ENCODE measurements around the gene CFAP54. TPM values are rescaled to one million over a fixed set of nuclear protein-coding genes. Genes with fewer than 3 reads are reported as not detected.

The CFAP54 gene
- total and polyA plus RNA-seq, 2 donors, result 0.28 to 0.39 TPM

DNA sequence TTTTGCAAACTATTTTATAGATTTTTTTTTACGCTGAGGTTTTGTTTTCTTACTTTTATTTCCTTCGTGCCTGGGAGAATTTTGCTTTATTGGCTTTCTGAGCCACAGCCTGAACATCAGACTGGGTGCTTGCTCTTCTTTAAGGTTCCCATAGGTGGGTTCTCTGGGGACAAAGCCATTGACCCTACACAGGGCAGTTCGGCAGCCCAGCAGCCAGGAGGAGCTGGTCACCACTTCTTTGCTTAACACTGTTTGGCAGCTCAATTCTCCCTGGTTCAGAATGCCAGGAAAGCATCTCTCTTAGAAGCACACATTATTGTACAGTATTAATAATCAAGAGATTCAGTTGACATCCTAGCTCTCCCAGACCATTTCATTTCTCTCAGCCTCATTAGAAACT lies 276.9 kb downstream of the CFAP54 start:
- 90% methylated on average over 3 of the region's 3 CpGs for WGBS
- no peak for DNase-seq (ENCODE audit: low read depth in 6 of 9, low spot score in 9 of 9)
- no peak overlapping the region for H3K27ac ChIP-seq (ENCODE audit: low read depth in 1 of 2, low read length in 1 of 2)
- H3K4me3 ChIP-seq (ENCODE audit: low read length in 2 of 2), result no peak overlapping the region
- no peaks in the 10 kb centered on the region for H3K4me1 ChIP-seq (ENCODE audit: control insufficient read depth in 2 of 2, insufficient read depth in 2 of 2, low read length in 2 of 2)
- H3K9me3 ChIP-seq (ENCODE audit: control insufficient read depth in 2 of 2, insufficient read depth in 1 of 2, low read length in 1 of 2), result no peaks in the 10 kb centered on the region
- H3K36me3 ChIP-seq (ENCODE audit: control insufficient read depth in 2 of 2, insufficient read depth in 2 of 2, low read length in 1 of 2), result no peaks in the 10 kb centered on the region
- H3K27me3 ChIP-seq (ENCODE audit: control insufficient read depth in 2 of 2, insufficient read depth in 1 of 2, low read length in 1 of 2), result no peaks in the 10 kb centered on the region

DNA sequence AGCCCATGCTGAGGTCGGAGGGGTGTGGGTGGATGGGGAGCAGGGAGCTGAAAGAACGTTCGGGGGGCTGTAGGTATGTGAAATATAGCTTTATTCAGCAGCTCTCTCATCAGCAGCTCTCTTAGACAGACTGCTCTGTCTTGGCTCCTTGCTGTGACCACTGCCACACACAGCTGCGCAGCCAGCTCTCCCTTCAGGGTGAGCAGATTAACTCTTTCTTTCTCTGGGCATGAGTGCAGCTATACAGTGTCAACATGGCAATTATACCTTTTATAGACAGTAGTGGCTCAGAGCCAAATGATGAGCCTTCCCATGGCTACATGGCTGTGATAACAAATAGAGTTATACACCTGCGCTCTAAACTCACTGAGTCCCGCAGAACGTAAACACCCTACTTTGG lies 280.0 kb downstream of the CFAP54 start:
- Histone ChIP-seq H3K36me3 (ENCODE audit: control insufficient read depth in 2 of 2, insufficient read depth in 2 of 2, low read length in 1 of 2) (no peaks in the 10 kb centered on the region), H3K9me3 (ENCODE audit: control insufficient read depth in 2 of 2, insufficient read depth in 1 of 2, low read length in 1 of 2) (no peaks in the 10 kb centered on the region), H3K4me1 (ENCODE audit: control insufficient read depth in 2 of 2, insufficient read depth in 2 of 2, low read length in 2 of 2) (no peaks in the 10 kb centered on the region), H3K27ac (ENCODE audit: low read depth in 1 of 2, low read length in 1 of 2) (no peak overlapping the region), H3K27me3 (ENCODE audit: control insufficient read depth in 2 of 2, insufficient read depth in 1 of 2, low read length in 1 of 2) (no peaks in the 10 kb centered on the region), H3K4me3 (ENCODE audit: low read length in 2 of 2) (no peak overlapping the region)
- DNase-seq (ENCODE audit: low read depth in 6 of 9, low spot score in 9 of 9), result no peak
- WGBS, result 92% methylated on average over 7 of the region's 7 CpGs

- Histone ChIP-seq H3K27me3 (ENCODE audit: control insufficient read depth in 2 of 2, insufficient read depth in 1 of 2, low read length in 1 of 2) (no peaks in the 10 kb centered on the region), H3K4me1 (ENCODE audit: control insufficient read depth in 2 of 2, insufficient read depth in 2 of 2, low read length in 2 of 2) (no peaks in the 10 kb centered on the region), H3K36me3 (ENCODE audit: control insufficient read depth in 2 of 2, insufficient read depth in 2 of 2, low read length in 1 of 2) (no peaks in the 10 kb centered on the region), H3K4me3 (ENCODE audit: low read length in 2 of 2) (no peak overlapping the region), H3K27ac (ENCODE audit: low read depth in 1 of 2, low read length in 1 of 2) (no peak overlapping the region), H3K9me3 (ENCODE audit: control insufficient read depth in 2 of 2, insufficient read depth in 1 of 2, low read length in 1 of 2) (no peaks in the 10 kb centered on the region)
- DNase-seq (ENCODE audit: low read depth in 6 of 9, low spot score in 9 of 9), result no peak
- WGBS, result 92% methylated on average over 3 of the region's 3 CpGs
These were observed 281.1 kb downstream of the CFAP54 start for GRCh38 chr12:96770219-96771102.

DNA sequence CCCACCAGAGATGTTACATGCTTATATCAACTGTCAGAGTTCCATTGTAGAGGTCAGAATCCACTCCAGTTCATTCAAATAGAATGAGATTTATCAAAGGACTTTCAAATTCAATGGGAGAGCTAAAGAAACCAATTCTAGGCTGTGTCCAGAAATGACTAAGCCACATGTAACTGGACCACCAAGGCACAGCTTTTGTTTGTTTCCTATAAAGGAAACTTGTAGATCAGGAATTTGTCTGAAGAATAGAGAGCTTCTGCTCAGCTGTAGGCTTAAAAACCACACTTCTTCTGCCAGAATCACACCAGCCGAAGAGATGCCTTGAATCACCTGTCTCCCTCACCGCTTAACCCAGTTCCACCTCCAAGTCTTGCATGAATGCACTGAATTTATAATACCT lies 283.7 kb downstream of the CFAP54 start:
- H3K36me3 ChIP-seq (ENCODE audit: control insufficient read depth in 2 of 2, insufficient read depth in 2 of 2, low read length in 1 of 2), result no peaks in the 10 kb centered on the region
- no peak overlapping the region for H3K4me3 ChIP-seq (ENCODE audit: low read length in 2 of 2)
- WGBS, result 99% methylated on average over 2 of the region's 2 CpGs
- H3K27ac ChIP-seq (ENCODE audit: low read depth in 1 of 2, low read length in 1 of 2), result no peak overlapping the region
- H3K27me3 ChIP-seq (ENCODE audit: control insufficient read depth in 2 of 2, insufficient read depth in 1 of 2, low read length in 1 of 2), result no peaks in the 10 kb centered on the region
- no peak for DNase-seq (ENCODE audit: low read depth in 6 of 9, low spot score in 9 of 9)
- H3K9me3 ChIP-seq (ENCODE audit: control insufficient read depth in 2 of 2, insufficient read depth in 1 of 2, low read length in 1 of 2), result no peaks in the 10 kb centered on the region
- no peaks in the 10 kb centered on the region for H3K4me1 ChIP-seq (ENCODE audit: control insufficient read depth in 2 of 2, insufficient read depth in 2 of 2, low read length in 2 of 2)

DNA sequence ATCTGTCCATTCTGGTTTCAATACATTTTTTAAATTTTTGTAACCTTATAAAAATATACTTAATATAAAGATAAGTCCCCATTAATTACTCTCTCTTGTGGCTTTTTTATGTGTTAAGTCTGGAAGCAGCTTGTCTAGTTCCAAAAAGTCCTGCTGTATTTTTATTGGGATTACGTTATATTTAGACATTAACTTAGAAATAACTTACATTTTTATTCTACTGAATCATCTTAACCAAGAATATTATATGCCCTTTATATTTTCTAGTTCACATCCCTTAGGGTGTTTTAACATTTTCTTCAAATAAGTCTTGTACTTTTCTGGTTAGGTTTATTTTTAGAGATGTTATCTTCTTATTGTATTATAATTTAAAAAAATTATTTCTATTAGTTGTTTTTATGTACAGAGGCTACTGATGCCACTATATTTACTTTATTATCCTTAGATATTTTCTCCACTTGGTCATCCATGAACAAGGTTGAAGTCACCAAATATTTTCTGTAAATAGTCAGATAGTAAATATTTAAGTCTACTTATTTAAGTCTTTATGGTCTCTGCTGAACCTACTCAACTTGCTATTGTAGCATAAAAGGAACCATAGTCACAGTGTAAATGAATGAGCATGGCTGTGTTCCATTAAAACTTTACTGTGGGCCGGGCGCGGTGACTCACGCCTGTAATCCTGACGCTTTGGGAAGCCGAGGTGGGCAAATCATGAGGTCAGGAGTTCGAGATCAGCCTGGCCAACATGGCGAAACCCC lies 285.3 kb downstream of the CFAP54 start:
- DNase-seq (ENCODE audit: low read depth in 6 of 9, low spot score in 9 of 9), result no peak
- Histone ChIP-seq H3K4me1 (ENCODE audit: control insufficient read depth in 2 of 2, insufficient read depth in 2 of 2, low read length in 2 of 2) (no peaks in the 10 kb centered on the region), H3K9me3 (ENCODE audit: control insufficient read depth in 2 of 2, insufficient read depth in 1 of 2, low read length in 1 of 2) (no peaks in the 10 kb centered on the region), H3K4me3 (ENCODE audit: low read length in 2 of 2) (no peak overlapping the region), H3K36me3 (ENCODE audit: control insufficient read depth in 2 of 2, insufficient read depth in 2 of 2, low read length in 1 of 2) (no peaks in the 10 kb centered on the region), H3K27me3 (ENCODE audit: control insufficient read depth in 2 of 2, insufficient read depth in 1 of 2, low read length in 1 of 2) (no peaks in the 10 kb centered on the region), H3K27ac (ENCODE audit: low read depth in 1 of 2, low read length in 1 of 2) (no peak overlapping the region)
- WGBS, result 96% methylated on average over 9 of the region's 9 CpGs

DNA sequence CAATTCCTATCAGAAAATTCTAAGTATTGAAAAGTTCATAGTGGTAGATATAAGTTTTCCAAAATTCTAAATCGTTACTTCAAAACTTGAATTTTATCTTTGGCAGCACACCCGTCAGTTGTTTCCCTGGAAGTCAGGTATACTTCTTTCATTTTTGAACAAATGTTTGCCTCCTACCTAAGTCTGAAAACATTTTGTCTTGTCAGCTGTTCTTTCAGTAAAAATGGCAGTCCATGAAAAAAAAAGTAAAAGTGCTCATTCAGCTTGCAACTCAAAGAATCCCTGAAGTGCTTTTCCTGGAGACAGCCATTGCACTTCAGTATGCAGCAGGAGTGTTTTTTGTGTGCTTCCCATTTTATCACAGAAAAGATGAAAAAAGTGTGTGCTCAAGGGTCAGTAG lies 287.5 kb downstream of the CFAP54 start:
- WGBS, result 96% methylated on average over 2 of the region's 2 CpGs
- Histone ChIP-seq H3K27me3 (ENCODE audit: control insufficient read depth in 2 of 2, insufficient read depth in 1 of 2, low read length in 1 of 2) (no peaks in the 10 kb centered on the region), H3K4me3 (ENCODE audit: low read length in 2 of 2) (no peak overlapping the region), H3K27ac (ENCODE audit: low read depth in 1 of 2, low read length in 1 of 2) (no peak overlapping the region), H3K36me3 (ENCODE audit: control insufficient read depth in 2 of 2, insufficient read depth in 2 of 2, low read length in 1 of 2) (no peaks in the 10 kb centered on the region), H3K4me1 (ENCODE audit: control insufficient read depth in 2 of 2, insufficient read depth in 2 of 2, low read length in 2 of 2) (no peaks in the 10 kb centered on the region), H3K9me3 (ENCODE audit: control insufficient read depth in 2 of 2, insufficient read depth in 1 of 2, low read length in 1 of 2) (no peaks in the 10 kb centered on the region)
- no peak for DNase-seq (ENCODE audit: low read depth in 6 of 9, low spot score in 9 of 9)

DNA sequence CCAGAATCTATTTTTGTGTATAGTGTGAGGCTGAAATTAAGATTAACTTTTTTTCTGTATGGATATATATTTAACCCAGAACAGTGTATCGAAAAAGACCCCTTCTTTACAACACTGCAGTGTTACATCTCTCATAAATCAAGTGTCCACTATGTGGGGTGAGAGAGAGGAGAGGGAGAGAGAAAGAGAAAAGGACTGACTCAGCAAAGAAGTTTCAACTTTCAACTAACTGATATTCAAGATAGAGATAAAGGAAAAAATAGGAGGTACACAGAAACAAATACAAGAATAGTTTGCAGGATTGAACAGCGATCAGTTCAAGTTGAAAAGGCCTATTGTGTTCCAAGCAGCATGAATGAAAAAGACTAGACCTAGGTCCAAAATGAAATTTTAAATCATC lies 291.0 kb downstream of the CFAP54 start:
- Histone ChIP-seq H3K9me3 (ENCODE audit: control insufficient read depth in 2 of 2, insufficient read depth in 1 of 2, low read length in 1 of 2) (no peaks in the 10 kb centered on the region), H3K4me1 (ENCODE audit: control insufficient read depth in 2 of 2, insufficient read depth in 2 of 2, low read length in 2 of 2) (no peaks in the 10 kb centered on the region), H3K36me3 (ENCODE audit: control insufficient read depth in 2 of 2, insufficient read depth in 2 of 2, low read length in 1 of 2) (no peaks in the 10 kb centered on the region), H3K4me3 (ENCODE audit: low read length in 2 of 2) (no peak overlapping the region), H3K27me3 (ENCODE audit: control insufficient read depth in 2 of 2, insufficient read depth in 1 of 2, low read length in 1 of 2) (no peaks in the 10 kb centered on the region), H3K27ac (ENCODE audit: low read depth in 1 of 2, low read length in 1 of 2) (no peak overlapping the region)
- DNase-seq (ENCODE audit: low read depth in 6 of 9, low spot score in 9 of 9), result no peak
- 96% methylated on average over 2 of the region's 2 CpGs for WGBS

- Histone ChIP-seq H3K27me3 (ENCODE audit: control insufficient read depth in 2 of 2, insufficient read depth in 1 of 2, low read length in 1 of 2) (no peaks in the 10 kb centered on the region), H3K27ac (ENCODE audit: low read depth in 1 of 2, low read length in 1 of 2) (no peak overlapping the region), H3K4me1 (ENCODE audit: control insufficient read depth in 2 of 2, insufficient read depth in 2 of 2, low read length in 2 of 2) (no peaks in the 10 kb centered on the region), H3K9me3 (ENCODE audit: control insufficient read depth in 2 of 2, insufficient read depth in 1 of 2, low read length in 1 of 2) (no peaks in the 10 kb centered on the region), H3K36me3 (ENCODE audit: control insufficient read depth in 2 of 2, insufficient read depth in 2 of 2, low read length in 1 of 2) (no peaks in the 10 kb centered on the region), H3K4me3 (ENCODE audit: low read length in 2 of 2) (no peak overlapping the region)
- WGBS, result 93% methylated on average over 2 of the region's 2 CpGs
- DNase-seq (ENCODE audit: low read depth in 6 of 9, low spot score in 9 of 9), result no peak
These were observed 297.4 kb downstream of the CFAP54 start for GRCh38 chr12:96786791-96787190.

DNA sequence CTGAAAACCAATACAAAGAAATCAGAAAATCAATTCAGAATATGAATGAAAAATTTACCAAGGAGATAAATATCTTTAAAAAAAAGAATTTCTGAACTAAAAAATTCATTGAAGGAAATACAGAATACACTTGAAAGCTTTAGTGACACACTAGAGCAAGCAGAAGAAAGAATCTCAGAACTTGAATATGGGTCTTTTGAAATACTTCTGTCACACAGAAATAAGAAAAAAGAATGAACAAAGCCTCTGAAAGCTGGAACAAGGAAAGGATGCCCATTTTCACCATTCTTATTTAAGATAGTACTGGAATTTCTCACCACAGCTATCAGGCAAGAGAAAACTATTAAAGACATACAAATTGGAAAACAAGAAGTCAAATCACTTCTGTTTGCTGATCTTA lies 314.6 kb downstream of the CFAP54 start:
- Histone ChIP-seq H3K4me1 (ENCODE audit: control insufficient read depth in 2 of 2, insufficient read depth in 2 of 2, low read length in 2 of 2) (no peaks in the 10 kb centered on the region), H3K27ac (ENCODE audit: low read depth in 1 of 2, low read length in 1 of 2) (no peak overlapping the region), H3K27me3 (ENCODE audit: control insufficient read depth in 2 of 2, insufficient read depth in 1 of 2, low read length in 1 of 2) (no peaks in the 10 kb centered on the region), H3K9me3 (ENCODE audit: control insufficient read depth in 2 of 2, insufficient read depth in 1 of 2, low read length in 1 of 2) (peaks cover 0 to 3% of the 10 kb centered on the region in 2 donors), H3K4me3 (ENCODE audit: low read length in 2 of 2) (no peak overlapping the region), H3K36me3 (ENCODE audit: control insufficient read depth in 2 of 2, insufficient read depth in 2 of 2, low read length in 1 of 2) (no peaks in the 10 kb centered on the region)
- no peak for DNase-seq (ENCODE audit: low read depth in 6 of 9, low spot score in 9 of 9)
